ENCODE measurements around the gene SPEN. TPM values are rescaled to one million over a fixed set of nuclear protein-coding genes. Genes with fewer than 3 reads are reported as not detected.

SPEN gene
- total and polyA plus RNA-seq, 9 of the 15 experiments (the other 6 are each of a cell fraction or from before 2014, with no cell fraction given), result 5.7 to 87.5 (median 27.2) TPM

GRCh38 chr1:15849775-15850324 is 2.3 kb downstream of the SPEN start (continued):
- TF ChIP-seq KLF10 (CRISPR knock-in tag; IDR thresholded peaks at IDR 0.05), result no peak
- no peak; the same call in 1 of the 2 replicates for TF ChIP-seq ZBTB5 (IDR thresholded peaks at IDR 0.05)
- TF ChIP-seq PPARD (CRISPR knock-in tag; IDR thresholded peaks at IDR 0.05), result no peak
- TF ChIP-seq PYGO2 (tag; IDR thresholded peaks at IDR 0.05), result no peak
- no peak for TF ChIP-seq NR2F6 (CRISPR knock-in tag; IDR thresholded peaks at IDR 0.05)
- no peak for TF ChIP-seq HEY1 (CRISPR knock-in tag; IDR thresholded peaks at IDR 0.05; ENCODE audit: borderline replicate concordance)
- TF ChIP-seq FOXA1 (IDR thresholded peaks at IDR 0.05; ENCODE audit: borderline replicate concordance), result no peak
- TF ChIP-seq POLR2A (conservative IDR thresholded peaks at IDR 0.05), result peak; percentile 76
- TF ChIP-seq PRPF4 (IDR thresholded peaks at IDR 0.05; ENCODE audit: insufficient read depth, low read depth, low read length, poor library complexity, severe bottlenecking), result no peak
- peak; percentile 62; the same call in 1 of the 2 replicates for TF ChIP-seq MEF2D (tag; conservative IDR thresholded peaks at IDR 0.05; ENCODE audit: low read depth)
- peak; percentile 83; the same call in 1 of the 2 replicates for TF ChIP-seq ZC3H11A (IDR thresholded peaks at IDR 0.05; ENCODE audit: low read depth, low read length)
- no peak for TF ChIP-seq TCF7 (IDR thresholded peaks at IDR 0.05; ENCODE audit: borderline replicate concordance)
- 0 out of 2 replicates have a peak, but pooled peaks have one; percentile 46 for TF ChIP-seq ARID3A (IDR thresholded peaks at IDR 0.05; ENCODE audit: borderline replicate concordance, low read depth, low read length)
- no peak for TF ChIP-seq CREBBP (IDR thresholded peaks at IDR 0.05; ENCODE audit: low read depth, low read length)
- peak in 1 of 3 experiments; percentile 64; a peak in 1 of 6 replicates for TF ChIP-seq ZBTB11 (CRISPR knock-in tag; IDR thresholded peaks at IDR 0.05)
- TF ChIP-seq IRF2 (CRISPR knock-in tag; IDR thresholded peaks at IDR 0.05), result no peak
- TF ChIP-seq RBM15 (IDR thresholded peaks at IDR 0.05; ENCODE audit: insufficient read depth, low read length), result no peak
- TF ChIP-seq HBP1 (CRISPR knock-in tag; IDR thresholded peaks at IDR 0.05), result no peak

Data from K562 (cell line).